PC-9 (cell line): ENCODE results near the gene ABLIM2.

Experiments
- EZH2 ChIP-seq: fragments of 200-600 bp; sonication (generic); IDR thresholded peaks from 2 replicates; pipeline ENCODE4 v1.8.0; 2017; ENCODE audit warnings: antibody characterized with exemption, low read depth
- TF ChIP-seq, protein P1 (sequence below): fragments of 200-600 bp; sonication (generic); conservative IDR thresholded peaks from 2 replicates; pipeline ENCODE4 v1.6.1; 2017; ENCODE audit warnings: mixed run types, antibody characterized with exemption, mild to moderate bottlenecking, moderate library complexity

DNA sequence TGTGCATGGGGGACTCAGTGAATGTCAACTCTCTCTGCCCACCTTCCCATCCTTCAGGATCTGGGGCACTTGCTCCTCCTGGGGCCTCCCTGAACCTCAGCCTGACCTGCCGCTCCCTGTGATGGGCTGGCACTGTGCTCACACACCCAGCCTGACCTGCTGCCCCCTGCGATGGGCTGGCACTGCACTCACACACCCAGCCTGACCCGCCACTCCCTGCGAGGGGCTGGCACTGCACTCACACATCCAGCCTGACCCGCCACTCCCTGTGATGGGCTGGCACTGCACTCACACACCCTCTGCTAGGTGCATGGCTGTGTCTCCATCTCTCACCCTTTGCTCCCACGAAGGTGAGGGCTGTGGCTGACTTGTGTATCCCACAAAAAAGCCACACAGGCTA is 103.4 kb downstream of the ABLIM2 start:
- TF ChIP-seq, protein P1, sequence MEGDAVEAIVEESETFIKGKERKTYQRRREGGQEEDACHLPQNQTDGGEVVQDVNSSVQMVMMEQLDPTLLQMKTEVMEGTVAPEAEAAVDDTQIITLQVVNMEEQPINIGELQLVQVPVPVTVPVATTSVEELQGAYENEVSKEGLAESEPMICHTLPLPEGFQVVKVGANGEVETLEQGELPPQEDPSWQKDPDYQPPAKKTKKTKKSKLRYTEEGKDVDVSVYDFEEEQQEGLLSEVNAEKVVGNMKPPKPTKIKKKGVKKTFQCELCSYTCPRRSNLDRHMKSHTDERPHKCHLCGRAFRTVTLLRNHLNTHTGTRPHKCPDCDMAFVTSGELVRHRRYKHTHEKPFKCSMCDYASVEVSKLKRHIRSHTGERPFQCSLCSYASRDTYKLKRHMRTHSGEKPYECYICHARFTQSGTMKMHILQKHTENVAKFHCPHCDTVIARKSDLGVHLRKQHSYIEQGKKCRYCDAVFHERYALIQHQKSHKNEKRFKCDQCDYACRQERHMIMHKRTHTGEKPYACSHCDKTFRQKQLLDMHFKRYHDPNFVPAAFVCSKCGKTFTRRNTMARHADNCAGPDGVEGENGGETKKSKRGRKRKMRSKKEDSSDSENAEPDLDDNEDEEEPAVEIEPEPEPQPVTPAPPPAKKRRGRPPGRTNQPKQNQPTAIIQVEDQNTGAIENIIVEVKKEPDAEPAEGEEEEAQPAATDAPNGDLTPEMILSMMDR, result no peak
- no peak for TF ChIP-seq EZH2
